ENCODE data around the gene BTG4.

BTG4 gene

GRCh38 chr11:111540937-111541253 is 28.7 kb upstream of the BTG4 start:
- TF ChIP-seq CTCF (conservative IDR thresholded peaks at IDR 0.05) = no peak
- no peak overlapping the region for H3K27ac ChIP-seq

GRCh38 chr11:111540114-111540936 is 28.1 kb upstream of the BTG4 start, which contains the start of gene LAYN:
LAYN (plus strand) TSS chr11:111540720; CDS start chr11:111540844, 124 bp downstream.
- no peak within 1 kb of the TSS for H3K27ac ChIP-seq
- TF ChIP-seq CTCF (conservative IDR thresholded peaks at IDR 0.05) = no peak

- no peak for TF ChIP-seq CTCF (conservative IDR thresholded peaks at IDR 0.05)
- no peak overlapping the region for H3K27ac ChIP-seq
Measured at GRCh38 chr11:111539426-111540113, 27.4 kb upstream of the BTG4 start.

- TF ChIP-seq CTCF (conservative IDR thresholded peaks at IDR 0.05) = no peak
- H3K27ac ChIP-seq = no peak overlapping the region
Measured at GRCh38 chr11:111538407-111539114, 26.4 kb upstream of the BTG4 start.

- TF ChIP-seq CTCF (conservative IDR thresholded peaks at IDR 0.05) = no peak
- no peak overlapping the region for H3K27ac ChIP-seq
Measured at GRCh38 chr11:111537336-111537860, 25.2 kb upstream of the BTG4 start.

GRCh38 chr11:111535281-111535680 is 23.1 kb upstream of the BTG4 start:
- H3K27ac ChIP-seq = no peak overlapping the region
- TF ChIP-seq CTCF (conservative IDR thresholded peaks at IDR 0.05) = no peak

GRCh38 chr11:111532365-111532709 is 20.2 kb upstream of the BTG4 start:
- no peak for TF ChIP-seq CTCF (conservative IDR thresholded peaks at IDR 0.05)

More at GRCh38 chr11:111532365-111532709, 20.2 kb upstream of the BTG4 start:
- no peak overlapping the region for H3K27ac ChIP-seq
